NCI-H2107 (cell line): ENCODE results near the gene FBXW9.
"Not testable (repeated sequence)": the region's sequence is repeated elsewhere in the genome, so short reads cannot be mapped to it uniquely, and the experiment has no call there.

ENCODE experiments used
- DNase-seq: peaks from one replicate; lab custom pipeline; 2025; lab: John Stamatoyannopoulos, UW

The FBXW9 gene

GRCh38 chr19:12680034-12680433 lies 16.4 kb downstream of the FBXW9 start:
- no peak for DNase-seq

GRCh38 chr19:12678039-12678438 lies 18.4 kb downstream of the FBXW9 start:
- not testable (repeated sequence) for DNase-seq

- no peak for DNase-seq
Observed at GRCh38 chr19:12676928-12677327, 19.5 kb downstream of the FBXW9 start.

- DNase-seq = peak; percentile 37
Observed at GRCh38 chr19:12676384-12676792, 20.0 kb downstream of the FBXW9 start.

GRCh38 chr19:12675940-12676339 lies 20.5 kb downstream of the FBXW9 start:
- DNase-seq = no peak

- DNase-seq = no peak
Observed at GRCh38 chr19:12675399-12675798, 21.0 kb downstream of the FBXW9 start.

GRCh38 chr19:12672744-12673143 lies 23.7 kb downstream of the FBXW9 start:
- DNase-seq = no peak

GRCh38 chr19:12670159-12670928 lies 26.1 kb downstream of the FBXW9 start:
- no peak for DNase-seq

- DNase-seq = peak; percentile 64
Observed at GRCh38 chr19:12669270-12670158, 26.9 kb downstream of the FBXW9 start.

- no peak for DNase-seq
Observed at GRCh38 chr19:12668932-12669269, 27.5 kb downstream of the FBXW9 start.

- DNase-seq = no peak
Observed at GRCh38 chr19:12668346-12668745, 28.1 kb downstream of the FBXW9 start.

GRCh38 chr19:12667731-12668302 lies 28.6 kb downstream of the FBXW9 start:
- no peak for DNase-seq

- peak; percentile 45 for DNase-seq
Observed at GRCh38 chr19:12666265-12667048, 30.0 kb downstream of the FBXW9 start, which contains the start of the genes MAN2B1 and WDR83. MAN2B1 (minus strand) TSS chr19:12666742; CDS start chr19:12666701, 41 bp downstream. WDR83 (plus strand) TSS chr19:12666807; CDS start chr19:12669791, 2,984 bp downstream.

GRCh38 chr19:12665671-12666264 lies 30.7 kb downstream of the FBXW9 start:
- no peak for DNase-seq

- DNase-seq = no peak
Observed at GRCh38 chr19:12665281-12665573, 31.2 kb downstream of the FBXW9 start.

GRCh38 chr19:12664406-12665280 lies 31.8 kb downstream of the FBXW9 start:
- no peak for DNase-seq

- DNase-seq = no peak
Observed at GRCh38 chr19:12660980-12661379, 35.5 kb downstream of the FBXW9 start.

- DNase-seq = no peak
Observed at GRCh38 chr19:12657966-12658365, 38.5 kb downstream of the FBXW9 start.

GRCh38 chr19:12656899-12657571 lies 39.4 kb downstream of the FBXW9 start:
- no peak for DNase-seq

GRCh38 chr19:12655546-12655945 lies 40.9 kb downstream of the FBXW9 start:
- no peak for DNase-seq
